Upper lobe of left lung (tissue), 6 donors: ENCODE data around the gene SELENOF. TPM values are rescaled to one million over a fixed set of nuclear protein-coding genes. Genes with fewer than 3 reads are reported as not detected.

Experiments used
- ATAC-seq, 2 donors: fragments of 200-7000 bp; cut with Tn5 transposase; one replicate each; pipeline ENCODE4 v1.9.1; 2022; ENCODE audit warnings: mild to moderate bottlenecking in 2 of 2, moderate library complexity in 2 of 2; ENCODE audit not compliant: low FRiP score in 2 of 2
- DNase-seq, 2 donors: peaks; one replicate each; pipeline ENCODE4 v3.0.0-alpha.2; 2019 to 2020
- H3K27ac ChIP-seq, 4 donors: fragments of 200-600 bp; sonication (generic); one replicate each; pipeline ENCODE4 v1.5.1; 2016 to 2019
- H3K27me3 ChIP-seq, 4 donors: fragments of 200-600 bp; sonication (generic); one replicate each; pipeline ENCODE4 v1.5.1; 2017 to 2019
- H3K36me3 ChIP-seq, 4 donors: fragments of 200-600 bp; sonication (generic); one replicate each; pipeline ENCODE4 v1.5.1; 2016 to 2019
- H3K4me1 ChIP-seq, 4 donors: fragments of 200-600 bp; sonication (generic); one replicate each; pipeline ENCODE4 v1.5.1; 2018 to 2019
- H3K4me3 ChIP-seq, 4 donors: fragments of 200-600 bp; sonication (generic); one replicate each; pipeline ENCODE4 v1.5.1; 2017 to 2019; ENCODE audit warnings: mild to moderate bottlenecking in 2 of 4, moderate library complexity in 1 of 4
- H3K9me3 ChIP-seq, 4 donors: fragments of 200-600 bp; sonication (generic); one replicate each; pipeline ENCODE4 v1.5.1; 2018 to 2019
- CTCF ChIP-seq, 6 experiments: fragments of 450-650 bp in 4 of 6; fragments of 200-600 bp in 2 of 6; sonication (generic) in 2 of 6; IDR thresholded peaks; one replicate each; pipeline ENCODE4 v1.5.1; 2016 to 2019; ENCODE audit warnings: antibody characterized with exemption in 6 of 6
- EP300 ChIP-seq, 4 donors: sonication (generic); formaldehyde crosslinking; IDR thresholded peaks; one replicate each; pipeline ENCODE4 v1.5.1; 2017; ENCODE audit warnings: antibody characterized with exemption in 4 of 4, control low read depth in 2 of 4
- POLR2A ChIP-seq, 4 donors: fragments of 450-650 bp; IDR thresholded peaks; one replicate each; pipeline ENCODE4 v1.5.1; 2016 to 2017; ENCODE audit warnings: antibody characterized with exemption in 4 of 4, mild to moderate bottlenecking in 2 of 4
- POLR2AphosphoS5 ChIP-seq, 2 donors: sonication (generic); formaldehyde crosslinking; IDR thresholded peaks; one replicate each; pipeline ENCODE4 v1.5.1; 2017; ENCODE audit warnings: antibody characterized with exemption in 2 of 2
- WGBS, 2 donors: methylation state at CpG; one replicate each; pipeline ENCODE4 v1.1.5; 2017 to 2018; 5-methylcytosine and 5-hydroxymethylcytosine counted together
- total RNA-seq, 6 donors: library from RNA; depleted of rRNA in 4 of 6; stranded (reverse); fragments of >200 nt in 4 of 6; gene quantifications; one replicate each; pipeline versions ENCODE4 v1.1.0 to v1.2.1, GENCODE V29; 2016 to 2021
- donor health status: DM: no; HTN: no; CAD: no; lungs with moderate emphysema.
- donor health status: DM: no; HTN: yes; CAD: no; lungs with severe emphysema.

The SELENOF gene
- total RNA-seq, 6 donors from 2014 or later = 23.0 to 217 (median 132) TPM

- H3K27me3 ChIP-seq = no peaks in the 10 kb centered on the region
- DNase-seq (no peak), ATAC-seq (no peak)
- WGBS, 2 donors = 46 to 59% methylated on average over 3 of the region's 3 CpGs
- H3K4me3 ChIP-seq = peak overlapping the region in 1 of 4 donors; percentile 25
- no peaks in the 10 kb centered on the region for H3K9me3 ChIP-seq
- H3K27ac ChIP-seq = peak overlapping the region in 1 of 4 donors; percentile 9
- TF ChIP-seq POLR2A (IDR thresholded peaks at IDR 0.05) = no peak
- peaks cover 0 to 8% (median 5%) of the 10 kb centered on the region in 4 donors for H3K4me1 ChIP-seq
- no peaks in the 10 kb centered on the region for H3K36me3 ChIP-seq
Measured at GRCh38 chr1:86953167-86953566, 39.2 kb upstream of the SELENOF start.

- no peaks in the 10 kb centered on the region for H3K27me3 ChIP-seq
- no peak overlapping the region for H3K4me3 ChIP-seq
- WGBS, 2 donors = 82 to 86% methylated on average over 1 of the region's 1 CpG
- no peak for TF ChIP-seq CTCF (IDR thresholded peaks at IDR 0.05)
- TF ChIP-seq POLR2A (IDR thresholded peaks at IDR 0.05) = no peak
- no peak for TF ChIP-seq EP300 (IDR thresholded peaks at IDR 0.05)
- no peak for TF ChIP-seq POLR2AphosphoS5 (IDR thresholded peaks at IDR 0.05)
- no peak overlapping the region for H3K27ac ChIP-seq
- H3K4me1 ChIP-seq = peaks cover 0 to 8% (median 5%) of the 10 kb centered on the region in 4 donors
- ATAC-seq = no peak
- no peaks in the 10 kb centered on the region for H3K9me3 ChIP-seq
- no peaks in the 10 kb centered on the region for H3K36me3 ChIP-seq
- DNase-seq = no peak
Measured at GRCh38 chr1:86951430-86951829, 37.5 kb upstream of the SELENOF start.

GRCh38 chr1:86950712-86951419, 36.9 kb upstream of the SELENOF start:
- DNase-seq (no peak), ATAC-seq (no peak)
- H3K9me3 ChIP-seq = no peaks in the 10 kb centered on the region
- no peak overlapping the region for H3K27ac ChIP-seq
- no peaks in the 10 kb centered on the region for H3K36me3 ChIP-seq
- WGBS, 2 donors = 85 to 86% methylated on average over 5 of the region's 5 CpGs
- H3K27me3 ChIP-seq = no peaks in the 10 kb centered on the region
- peaks cover 0 to 8% (median 5%) of the 10 kb centered on the region in 4 donors for H3K4me1 ChIP-seq
- no peak overlapping the region for H3K4me3 ChIP-seq
- TF ChIP-seq CTCF (IDR thresholded peaks at IDR 0.05) (no peak), POLR2AphosphoS5 (IDR thresholded peaks at IDR 0.05) (no peak), EP300 (IDR thresholded peaks at IDR 0.05) (no peak), POLR2A (IDR thresholded peaks at IDR 0.05) (no peak)

GRCh38 chr1:86948212-86948611, 34.3 kb upstream of the SELENOF start:
- Histone ChIP-seq H3K4me3 (no peak overlapping the region), H3K27me3 (no peaks in the 10 kb centered on the region), H3K27ac (no peak overlapping the region), H3K36me3 (no peaks in the 10 kb centered on the region), H3K4me1 (peaks cover 0 to 5% (median 1%) of the 10 kb centered on the region in 4 donors), H3K9me3 (no peaks in the 10 kb centered on the region)
- no peak for TF ChIP-seq POLR2A (IDR thresholded peaks at IDR 0.05)
- TF ChIP-seq POLR2AphosphoS5 (IDR thresholded peaks at IDR 0.05) = no peak
- no peak for TF ChIP-seq EP300 (IDR thresholded peaks at IDR 0.05)
- TF ChIP-seq CTCF (IDR thresholded peaks at IDR 0.05) = no peak
- ATAC-seq (no peak), DNase-seq (no peak)
- 76 to 83% methylated on average over 5 of the region's 5 CpGs for WGBS, 2 donors

GRCh38 chr1:86942743-86943142, 28.8 kb upstream of the SELENOF start:
- Histone ChIP-seq H3K4me1 (peaks cover 0 to 5% (median 0%) of the 10 kb centered on the region in 4 donors), H3K36me3 (no peaks in the 10 kb centered on the region), H3K9me3 (no peaks in the 10 kb centered on the region), H3K4me3 (no peak overlapping the region), H3K27me3 (no peaks in the 10 kb centered on the region), H3K27ac (no peak overlapping the region)
- DNase-seq = no peak
- TF ChIP-seq POLR2AphosphoS5 (IDR thresholded peaks at IDR 0.05) (no peak), CTCF (IDR thresholded peaks at IDR 0.05) (no peak), POLR2A (IDR thresholded peaks at IDR 0.05) (no peak), EP300 (IDR thresholded peaks at IDR 0.05) (no peak)
- ATAC-seq = no peak
